NCI-H69 (cell line): Measurements from ENCODE around the gene ADAM10.
A peak's percentile ranks its signal among the peaks of the same experiment; 100 is the strongest.
"Not testable (repeated sequence)": the region's sequence is repeated elsewhere in the genome, so short reads cannot be mapped to it uniquely, and the experiment has no call there.

Experiments
- DNase-seq: peaks from one replicate; lab custom pipeline; 2025; lab: John Stamatoyannopoulos, UW

Gene ADAM10, protein sequence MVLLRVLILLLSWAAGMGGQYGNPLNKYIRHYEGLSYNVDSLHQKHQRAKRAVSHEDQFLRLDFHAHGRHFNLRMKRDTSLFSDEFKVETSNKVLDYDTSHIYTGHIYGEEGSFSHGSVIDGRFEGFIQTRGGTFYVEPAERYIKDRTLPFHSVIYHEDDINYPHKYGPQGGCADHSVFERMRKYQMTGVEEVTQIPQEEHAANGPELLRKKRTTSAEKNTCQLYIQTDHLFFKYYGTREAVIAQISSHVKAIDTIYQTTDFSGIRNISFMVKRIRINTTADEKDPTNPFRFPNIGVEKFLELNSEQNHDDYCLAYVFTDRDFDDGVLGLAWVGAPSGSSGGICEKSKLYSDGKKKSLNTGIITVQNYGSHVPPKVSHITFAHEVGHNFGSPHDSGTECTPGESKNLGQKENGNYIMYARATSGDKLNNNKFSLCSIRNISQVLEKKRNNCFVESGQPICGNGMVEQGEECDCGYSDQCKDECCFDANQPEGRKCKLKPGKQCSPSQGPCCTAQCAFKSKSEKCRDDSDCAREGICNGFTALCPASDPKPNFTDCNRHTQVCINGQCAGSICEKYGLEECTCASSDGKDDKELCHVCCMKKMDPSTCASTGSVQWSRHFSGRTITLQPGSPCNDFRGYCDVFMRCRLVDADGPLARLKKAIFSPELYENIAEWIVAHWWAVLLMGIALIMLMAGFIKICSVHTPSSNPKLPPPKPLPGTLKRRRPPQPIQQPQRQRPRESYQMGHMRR

DNA sequence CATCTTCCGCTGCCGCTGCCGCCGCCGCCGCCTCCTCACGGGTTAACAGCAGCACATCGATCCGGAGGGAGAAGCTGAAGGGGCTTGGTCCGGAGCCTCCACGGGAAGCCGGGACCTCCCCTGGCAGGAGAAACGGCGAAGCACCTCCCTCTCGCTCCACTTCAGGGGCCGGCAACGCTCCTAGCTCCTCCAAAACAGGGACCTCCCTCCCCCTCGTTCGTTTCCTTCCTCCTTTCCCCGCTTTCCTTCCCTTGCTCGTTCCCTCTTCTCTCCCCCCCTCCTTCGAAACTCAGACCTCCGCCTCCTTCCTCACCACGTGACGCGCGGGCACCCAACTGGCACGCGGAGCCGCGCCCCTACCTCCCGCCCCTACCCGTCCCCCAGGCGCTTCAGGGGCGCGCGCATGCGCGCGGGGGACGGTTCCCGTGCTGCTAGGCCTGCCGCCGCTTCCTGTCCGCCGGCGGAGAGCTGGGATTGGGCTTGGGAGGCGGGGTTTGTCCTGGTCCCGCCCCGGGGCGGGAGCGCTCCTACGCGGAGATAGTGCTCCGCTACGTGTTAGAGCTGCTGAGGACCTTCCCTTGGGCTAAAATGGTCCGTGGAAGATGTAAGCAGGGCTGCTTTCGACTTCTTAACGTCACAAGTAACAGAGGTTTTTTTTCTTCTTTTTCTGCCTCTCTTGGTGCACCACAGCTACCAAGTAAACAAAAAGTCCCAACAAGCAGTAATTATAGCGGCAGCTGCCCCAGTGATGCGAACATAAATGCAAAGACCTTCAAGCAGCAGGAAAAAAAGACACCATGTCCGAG is at the start of gene ADAM10:
TSS of gene ADAM10 (minus strand) at position 176 of the 806 bp plus-strand sequence. CDS start at position 3, 173 bp downstream.
- DNase-seq: peak; percentile 100

DNA sequence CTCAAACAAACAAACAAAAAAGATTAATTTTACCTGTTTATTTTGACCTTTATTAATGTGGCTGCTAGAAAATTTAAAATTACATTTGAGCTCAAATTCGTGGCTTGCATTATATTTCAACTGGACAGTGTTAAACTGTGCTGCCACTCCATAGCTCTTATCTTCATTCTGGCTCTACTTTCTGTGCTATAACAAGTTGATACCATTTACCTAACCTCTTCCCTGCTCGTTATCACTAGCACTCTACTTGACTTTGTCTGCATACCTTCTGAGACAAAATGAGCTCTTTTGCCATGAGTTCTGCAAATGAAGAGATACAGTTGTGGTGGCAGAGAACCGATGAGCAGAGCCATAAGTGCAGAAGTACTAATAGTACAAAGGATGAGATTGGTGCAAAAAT is 48.0 kb upstream of the ADAM10 start:
- no peak for DNase-seq

DNA sequence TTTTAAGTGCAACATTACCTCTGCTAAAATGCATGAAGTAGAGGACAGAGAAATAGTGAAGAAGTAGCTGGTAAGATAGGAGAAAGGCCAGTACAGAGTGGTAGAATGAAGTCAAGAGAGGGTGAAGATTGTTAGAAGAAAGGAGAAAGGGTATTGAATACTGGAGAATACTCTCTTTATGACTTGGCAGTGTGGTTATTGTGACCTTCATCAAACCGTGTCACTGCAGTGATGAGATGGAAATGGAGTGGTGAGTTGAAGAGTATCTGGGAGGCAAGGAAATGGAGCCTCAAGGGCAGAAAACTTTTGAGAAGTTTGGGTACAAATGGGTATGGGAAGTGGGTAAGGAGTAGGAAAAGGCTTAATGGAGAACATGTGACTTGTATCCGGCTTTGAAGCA is 46.3 kb upstream of the ADAM10 start:
- no peak for DNase-seq

DNA sequence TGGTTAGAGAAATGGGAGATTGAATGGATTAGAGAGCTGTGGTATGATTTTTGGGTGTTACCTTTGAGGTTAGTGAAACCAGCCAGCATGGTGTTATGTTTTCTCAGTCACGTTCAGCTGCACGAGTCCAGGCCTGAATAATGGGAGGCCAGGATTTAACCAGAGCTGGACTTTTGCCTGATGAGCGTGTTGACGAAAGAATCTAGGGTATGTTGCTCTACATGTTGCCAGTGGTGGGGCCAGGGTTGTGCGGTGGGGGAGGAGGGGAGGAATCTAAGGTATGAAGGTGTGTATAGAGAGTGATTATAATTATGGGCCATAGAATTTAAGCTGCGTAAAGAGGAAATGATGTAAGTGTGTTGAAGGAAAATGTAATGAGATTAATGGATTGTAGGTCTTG is 44.4 kb upstream of the ADAM10 start:
- no peak for DNase-seq

DNA sequence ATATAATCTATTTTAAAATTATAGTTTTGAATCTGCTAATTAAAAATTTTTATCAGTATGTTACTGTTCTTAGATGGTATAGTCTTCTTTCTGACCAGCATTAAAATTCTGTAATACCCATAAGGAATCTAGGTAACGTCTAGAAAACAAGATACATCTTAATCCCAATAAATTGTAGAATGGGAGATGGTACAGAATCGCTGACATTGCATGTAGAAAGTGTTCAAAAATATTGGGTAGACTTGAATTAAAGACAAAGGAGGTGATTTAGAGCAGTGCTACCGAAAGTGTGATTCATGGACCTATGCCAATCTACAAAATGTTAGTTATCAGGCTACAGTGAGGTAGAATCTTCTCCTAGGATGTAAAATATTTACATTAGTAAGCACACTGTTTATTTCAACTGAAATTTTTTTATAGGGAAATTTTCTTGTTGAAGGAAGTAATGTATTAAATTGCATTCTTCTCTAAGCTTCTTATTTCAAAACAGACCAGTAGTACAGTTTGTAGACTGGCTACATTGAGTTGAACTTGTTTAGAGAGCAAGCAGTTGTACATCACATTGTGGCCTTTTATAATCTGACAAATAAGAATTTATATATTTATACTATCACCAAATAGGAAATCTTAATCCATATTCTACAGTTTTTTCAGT is 38.7 kb upstream of the ADAM10 start:
- no peak for DNase-seq

DNA sequence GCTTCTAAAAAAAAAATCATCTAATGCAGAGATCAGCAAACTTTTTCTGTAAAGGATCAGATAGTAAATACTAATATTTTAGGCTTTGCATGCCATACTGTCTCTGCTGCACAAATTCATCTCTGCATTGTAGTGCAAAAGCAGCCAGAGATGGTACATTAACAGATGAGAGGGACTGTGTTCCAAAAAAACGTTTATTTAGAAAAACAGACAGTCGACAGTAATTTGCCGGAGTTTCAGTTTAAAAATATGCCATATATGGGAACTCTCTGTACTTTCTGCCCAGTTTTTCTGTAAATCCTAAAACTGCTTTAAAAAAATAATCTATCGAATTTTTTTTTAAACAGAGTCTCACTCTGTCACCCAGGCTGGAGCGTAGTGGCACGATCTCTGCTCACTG is 35.8 kb upstream of the ADAM10 start:
- no peak for DNase-seq

DNA sequence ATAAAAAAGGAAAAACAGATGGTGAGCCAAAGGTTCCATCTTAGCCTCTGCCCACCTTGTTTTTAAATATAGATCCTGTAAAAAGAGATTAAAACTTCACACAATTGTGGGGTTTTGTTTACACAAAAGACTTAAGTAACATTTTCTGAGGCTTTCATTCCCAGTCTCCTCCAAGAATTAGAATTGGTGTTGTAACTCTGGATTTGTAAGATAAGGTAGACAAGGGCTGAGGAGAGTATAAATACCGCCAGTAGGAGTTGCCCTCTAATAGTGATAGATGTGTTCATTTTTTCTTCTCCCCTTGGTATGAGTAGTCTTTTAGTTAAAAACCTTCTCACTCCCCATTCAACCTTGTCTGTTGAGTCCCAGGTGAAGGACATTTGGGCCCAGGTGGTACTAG is 30.0 kb upstream of the ADAM10 start:
- no peak for DNase-seq

DNA sequence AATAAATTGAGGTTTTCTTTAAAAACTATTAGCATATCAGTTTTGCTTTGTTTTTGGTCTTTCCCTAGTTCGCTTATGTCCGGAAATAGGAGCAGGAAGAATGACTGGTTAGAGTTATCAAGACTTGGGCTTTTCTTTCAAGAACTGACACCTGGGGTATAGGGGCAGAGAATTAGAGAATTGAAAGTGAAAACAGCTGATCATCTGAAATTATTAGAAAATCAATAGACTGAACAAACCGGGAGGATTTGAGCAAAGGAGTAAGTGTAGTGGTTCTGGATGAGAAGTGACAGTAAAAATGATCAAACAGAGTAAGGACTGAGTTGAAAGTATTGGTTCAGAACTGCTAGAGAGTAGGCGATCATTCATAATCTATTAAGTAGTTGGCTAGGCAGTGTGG is 27.6 kb upstream of the ADAM10 start:
- DNase-seq: no peak

DNA sequence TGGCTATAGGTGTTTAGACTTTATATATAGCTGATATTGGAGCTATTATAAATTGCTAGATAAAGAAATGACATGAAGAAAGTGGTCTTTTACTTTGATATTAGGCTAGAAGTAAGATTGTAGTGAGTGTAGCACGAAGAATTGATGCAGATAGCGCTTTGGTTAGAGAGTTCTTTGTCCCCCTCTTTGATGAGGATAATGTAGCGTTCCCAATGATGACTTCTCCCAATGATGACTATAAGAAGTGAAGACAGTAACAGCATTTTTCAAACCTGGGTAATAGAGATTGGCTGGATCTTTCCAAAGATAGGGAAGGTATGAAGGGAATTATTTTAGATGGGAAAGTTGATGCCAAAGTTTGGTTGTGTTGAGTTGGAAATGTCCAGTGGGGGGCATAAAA is 25.9 kb upstream of the ADAM10 start:
- no peak for DNase-seq

DNA sequence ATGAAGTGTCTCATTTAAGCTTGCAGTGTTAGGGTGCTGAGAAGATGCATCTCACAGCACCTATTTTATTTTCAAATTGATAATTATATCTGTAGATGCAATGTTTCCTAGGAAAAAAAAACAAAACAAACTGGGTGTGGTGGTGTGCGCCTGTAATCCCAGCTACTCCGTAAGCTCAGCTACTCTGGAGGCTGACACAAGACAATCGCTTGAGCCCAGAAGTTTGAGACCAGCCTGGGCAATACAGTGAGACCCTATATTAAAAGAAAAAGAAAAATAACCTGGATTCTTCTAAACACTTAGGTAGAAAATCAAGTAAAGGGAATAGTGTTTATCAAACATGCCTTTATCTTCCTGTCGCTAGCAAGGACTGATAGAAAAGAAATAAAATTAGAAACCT is 23.5 kb upstream of the ADAM10 start:
- no peak for DNase-seq

DNA sequence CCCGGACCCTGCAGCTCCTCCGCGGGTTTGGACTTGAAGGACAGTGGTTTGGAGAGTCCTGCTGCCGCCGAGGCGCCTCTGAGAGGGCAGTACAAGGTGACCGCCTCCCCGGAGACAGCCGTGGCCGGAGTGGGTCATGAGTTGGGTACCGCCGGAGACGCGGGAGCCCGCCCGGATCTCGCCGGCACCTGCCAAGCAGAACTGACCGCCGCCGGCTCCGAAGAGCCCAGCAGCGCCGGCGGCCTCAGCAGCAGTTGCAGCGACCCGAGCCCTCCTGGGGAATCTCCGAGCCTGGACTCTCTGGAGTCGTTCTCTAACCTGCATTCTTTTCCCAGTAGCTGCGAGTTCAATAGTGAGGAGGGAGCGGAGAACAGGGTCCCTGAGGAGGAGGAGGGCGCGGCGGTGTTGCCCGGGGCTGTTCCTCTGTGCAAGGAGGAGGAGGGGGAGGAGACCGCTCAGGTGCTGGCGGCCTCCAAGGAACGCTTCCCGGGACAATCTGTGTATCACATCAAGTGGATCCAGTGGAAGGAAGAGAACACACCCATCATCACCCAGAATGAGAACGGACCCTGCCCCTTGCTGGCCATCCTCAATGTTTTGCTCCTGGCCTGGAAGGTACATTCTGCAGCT is 22.2 kb upstream of the ADAM10 start:
- DNase-seq: peak; percentile 82

DNA sequence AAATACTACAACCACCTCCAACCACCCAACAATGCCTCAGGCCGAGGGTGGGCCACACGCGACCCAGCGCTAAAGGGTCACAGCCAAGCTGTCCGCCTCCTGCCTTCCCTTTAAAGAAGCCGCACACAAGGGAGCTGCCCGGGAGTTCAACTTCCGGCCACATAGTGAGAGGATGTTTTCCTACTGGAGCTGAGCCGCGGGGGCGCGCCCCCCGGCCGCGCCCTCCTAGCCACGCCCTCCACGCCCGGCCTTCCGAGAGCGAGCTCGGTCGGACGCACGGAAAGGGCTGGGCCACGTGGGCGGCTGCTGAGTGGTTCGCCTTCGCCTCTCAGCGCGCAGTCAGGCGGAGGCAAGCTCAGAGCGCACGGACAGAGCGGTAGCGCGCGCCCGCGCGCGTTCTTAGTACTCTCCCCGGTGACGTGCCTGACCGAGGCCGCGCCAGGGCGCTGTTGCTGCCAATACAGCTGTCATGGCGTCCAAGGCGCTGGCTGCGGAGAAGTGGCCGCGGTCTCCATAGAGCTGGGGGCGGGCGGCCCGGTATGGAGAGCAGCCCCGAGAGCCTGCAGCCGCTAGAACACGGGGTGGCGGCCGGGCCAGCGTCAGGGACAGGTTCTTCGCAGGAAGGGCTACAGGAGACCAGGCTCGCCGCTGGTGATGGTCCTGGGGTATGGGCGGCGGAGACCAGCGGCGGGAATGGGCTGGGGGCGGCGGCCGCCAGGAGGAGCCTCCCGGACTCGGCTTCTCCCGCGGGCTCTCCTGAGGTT is 21.5 kb upstream of the ADAM10 start, which contains the start of gene MINDY2:
TSS of gene MINDY2 (plus strand) at position 446 of the 764 bp plus-strand sequence. CDS start at position 540, 94 bp downstream.
- DNase-seq: peak; percentile 100

DNA sequence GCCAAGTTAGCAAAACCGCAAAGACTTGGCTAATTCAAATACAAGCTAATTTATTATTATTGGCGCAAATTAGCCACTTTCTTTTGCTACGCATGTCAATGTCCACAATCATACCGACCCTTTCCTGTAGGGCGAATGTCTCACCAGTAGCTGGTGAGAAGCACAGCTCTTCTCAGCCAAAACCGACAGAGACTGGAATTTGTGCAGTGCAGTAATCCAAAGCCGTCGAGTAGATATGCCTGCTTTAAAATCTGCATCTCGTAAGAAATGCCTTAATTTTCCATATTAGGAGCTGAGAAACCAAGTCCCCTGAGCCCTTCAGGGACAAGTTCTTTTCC is 21.0 kb upstream of the ADAM10 start:
- peak; percentile 86 for DNase-seq

DNA sequence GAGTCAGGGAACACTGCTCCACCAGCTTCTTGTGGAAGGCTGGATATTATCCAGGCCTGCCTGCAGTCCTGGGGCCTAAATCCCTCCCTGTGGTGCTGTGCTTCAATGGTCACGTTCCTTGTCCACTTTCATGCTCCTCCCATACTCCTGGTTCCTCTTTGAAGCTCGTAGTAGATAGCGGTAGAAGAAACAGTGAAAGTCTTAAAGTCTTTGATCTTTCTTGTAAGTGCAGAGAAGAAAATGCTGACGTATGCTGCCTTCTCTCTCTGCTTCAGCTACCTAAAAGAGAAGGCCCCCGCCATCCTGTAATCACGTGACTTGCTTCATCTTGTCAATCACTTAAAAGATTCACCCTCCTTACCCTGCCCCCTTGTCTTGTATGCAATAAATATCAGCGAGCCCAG is 19.1 kb upstream of the ADAM10 start:
- DNase-seq: not testable (repeated sequence)

DNA sequence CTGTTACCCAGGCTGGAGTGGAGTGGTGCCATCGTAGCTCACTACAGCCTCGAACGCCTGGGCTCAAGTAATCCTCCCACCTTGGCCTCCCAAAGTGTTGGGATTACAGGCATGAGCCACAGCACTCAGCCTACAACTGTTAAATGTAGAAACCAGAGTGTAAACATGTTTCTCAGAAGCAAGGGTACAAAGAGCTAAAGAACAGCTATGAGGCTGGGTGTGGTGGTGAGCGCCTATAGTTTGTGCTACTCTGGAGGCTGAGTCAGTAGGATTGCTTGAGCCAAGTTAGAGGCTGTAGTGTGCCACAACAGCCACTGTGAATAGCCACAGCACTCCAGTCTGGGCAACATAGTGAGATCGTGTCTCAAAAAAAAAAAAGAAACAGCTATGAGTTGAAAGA is 16.8 kb upstream of the ADAM10 start:
- DNase-seq: no peak

DNA sequence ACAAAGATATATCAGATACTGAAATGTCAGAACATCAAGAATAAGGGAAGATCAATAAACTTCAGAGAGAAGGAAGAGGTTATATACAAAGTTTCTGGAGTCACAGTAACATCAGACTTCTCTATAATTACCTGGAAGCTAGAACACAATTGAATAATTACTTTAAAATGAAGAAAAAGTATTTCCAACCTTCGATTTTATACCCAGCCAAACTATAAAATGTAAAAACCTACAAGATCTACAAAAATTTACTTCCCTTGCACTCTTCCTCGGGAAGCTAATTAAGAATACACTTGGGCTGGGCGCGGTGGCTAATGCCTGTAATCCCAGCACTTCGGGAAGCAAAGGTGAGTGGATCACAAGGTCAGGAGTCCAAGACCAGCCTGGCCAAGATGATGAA is 15.0 kb upstream of the ADAM10 start:
- DNase-seq: no peak

DNA sequence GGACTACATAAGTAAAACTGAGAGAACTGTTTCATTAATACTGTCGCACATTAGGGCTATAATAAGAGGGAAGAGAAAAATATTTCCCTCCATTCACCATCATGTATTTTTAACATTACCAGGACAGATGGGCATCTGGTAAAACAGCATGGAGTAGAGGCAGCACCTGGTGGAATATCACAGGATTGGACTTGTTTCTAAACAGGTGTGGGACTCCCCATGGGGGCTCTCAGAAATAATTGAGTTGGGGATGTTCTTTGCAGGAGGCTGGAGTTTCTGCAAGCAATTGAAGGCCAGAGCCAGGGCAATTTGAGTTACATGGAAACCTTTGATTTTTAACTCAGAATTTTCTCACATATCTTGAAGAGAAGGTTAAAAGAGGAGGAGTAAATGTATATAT is 13.2 kb upstream of the ADAM10 start:
- peak; percentile 97 for DNase-seq

DNA sequence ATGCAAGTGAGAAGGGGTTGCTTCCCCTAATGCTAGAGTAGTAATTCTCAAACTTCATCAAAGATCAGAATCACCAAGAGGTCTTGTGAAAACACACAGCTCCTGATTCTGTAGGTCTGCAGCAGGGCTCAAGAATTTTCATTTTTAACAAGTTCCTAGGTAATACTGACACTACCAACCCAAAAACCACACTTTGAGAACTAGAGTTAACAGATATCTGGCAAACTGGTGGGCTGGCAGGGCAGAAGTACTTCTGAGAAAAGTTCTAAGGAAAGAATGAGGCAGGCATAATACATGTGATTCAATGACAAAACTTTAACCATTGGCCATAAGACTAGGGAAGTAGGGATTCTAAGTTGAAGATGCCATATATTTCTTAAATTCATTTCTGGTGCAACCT is 12.8 kb upstream of the ADAM10 start:
- DNase-seq: peak; percentile 44

DNA sequence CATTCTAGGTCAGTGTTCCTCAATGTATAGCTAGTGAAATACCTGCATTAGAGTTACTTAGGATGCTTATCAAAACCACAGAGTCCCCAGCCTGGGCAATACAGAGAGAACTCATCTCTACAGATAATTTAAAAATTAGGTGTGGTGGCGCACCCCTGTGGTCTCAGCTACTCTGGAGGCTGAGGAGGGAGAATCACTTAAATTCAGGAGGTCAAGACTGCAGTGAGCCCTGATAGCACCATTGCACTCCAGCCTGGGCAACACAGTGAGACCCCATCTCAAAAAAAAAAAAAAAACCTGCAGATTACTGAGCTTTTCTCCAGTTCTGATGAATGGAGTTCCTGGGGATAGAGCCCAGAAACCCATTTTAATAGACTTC is 11.5 kb upstream of the ADAM10 start:
- peak; percentile 9 for DNase-seq

DNA sequence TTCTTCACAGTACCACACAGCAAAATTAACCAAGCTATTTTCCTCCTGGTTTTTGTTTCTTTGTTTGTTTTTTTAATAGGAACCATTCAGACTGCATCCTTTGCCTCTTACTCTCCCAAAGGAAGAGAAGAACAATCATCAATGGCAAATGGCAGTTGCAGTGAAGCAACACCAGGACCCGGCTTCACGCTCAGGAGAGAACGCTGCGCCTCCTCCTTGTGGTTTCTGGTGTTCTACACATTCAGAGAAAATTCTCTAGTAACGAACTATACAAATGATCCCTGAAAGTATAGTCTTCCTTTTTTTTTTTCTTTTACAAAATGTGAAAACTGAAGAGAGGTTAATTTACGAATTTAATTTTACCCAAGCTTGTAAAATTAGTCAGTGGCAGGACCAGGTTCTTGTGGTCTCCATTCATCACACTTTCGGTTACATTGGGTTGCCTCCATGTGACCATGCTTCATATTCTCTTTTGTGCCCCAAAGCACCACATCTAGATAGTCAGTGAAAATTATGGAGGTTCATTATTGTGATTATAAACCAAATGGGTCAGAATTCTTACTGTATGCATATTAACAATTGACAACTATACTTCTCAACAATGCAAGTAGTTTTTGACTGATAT is 11.0 kb upstream of the ADAM10 start:
- peak; percentile 18 for DNase-seq
